Keratinocyte (primary cell): Measurements from ENCODE around the gene TLR9. TPM values are rescaled to one million over a fixed set of nuclear protein-coding genes. Genes with fewer than 3 reads are reported as not detected.
"Not testable (repeated sequence)": the region's sequence is repeated elsewhere in the genome, so short reads cannot be mapped to it uniquely, and the experiment has no call there.

Source experiments
- DNase-seq: peaks from one replicate; pipeline ENCODE4 v3.0.0-alpha.2; 2011; ENCODE audit warnings: low read depth, missing footprints, low spot score
- FAIRE-seq: peaks from 2 replicates; lab custom pipeline; 2011; peaks lifted over from hg19 to GRCh38; lab: Jason Lieb, UNC
- H2AFZ ChIP-seq: 2 replicates; pipeline ENCODE4 v1.6.0; 2012; ENCODE audit warnings: low read length, control low read depth, inconsistent platforms; ENCODE audit not compliant: control insufficient read depth
- H3K27ac ChIP-seq: 2 replicates; pipeline ENCODE4 v1.5.1; 2011; ENCODE audit warnings: low read length; ENCODE audit not compliant: control insufficient read depth, insufficient read depth
- H3K27me3 ChIP-seq: 3 replicates; pipeline ENCODE4 v1.6.0; 2011; ENCODE audit warnings: low read length; ENCODE audit not compliant: control insufficient read depth, insufficient read depth; ENCODE audit errors: extremely low read depth
- H3K36me3 ChIP-seq, 2 experiments: 2 replicates in 1 of 2; 3 replicates in 1 of 2; pipeline ENCODE4 v1.5.1; 2011; ENCODE audit warnings: low read length in 2 of 2, mild to moderate bottlenecking in 1 of 2; ENCODE audit not compliant: control insufficient read depth in 2 of 2, insufficient read depth in 2 of 2; ENCODE audit errors: extremely low read depth in 1 of 2
- H3K4me1 ChIP-seq: 3 replicates; pipeline ENCODE4 v1.5.1; 2011; ENCODE audit warnings: low read length; ENCODE audit not compliant: control insufficient read depth, insufficient read depth; ENCODE audit errors: extremely low read depth
- H3K4me2 ChIP-seq: 3 replicates; pipeline ENCODE4 v1.6.0; 2011; ENCODE audit warnings: low read depth, low read length; ENCODE audit not compliant: control insufficient read depth, insufficient read depth; ENCODE audit errors: extremely low read depth
- H3K4me3 ChIP-seq, 3 experiments: fragments of 200-600 bp in 1 of 3; sonication (generic) in 1 of 3; 2 replicates in 2 of 3; 3 replicates in 1 of 3; pipeline ENCODE4 v1.5.1; 2011 to 2016; ENCODE audit warnings: low read length in 3 of 3, mild to moderate bottlenecking in 3 of 3, control low read depth in 2 of 3, inconsistent platforms in 1 of 3, low read depth in 1 of 3, mixed read lengths in 1 of 3, mixed run types in 1 of 3, moderate library complexity in 1 of 3; ENCODE audit not compliant: control insufficient read depth in 2 of 3, insufficient read depth in 2 of 3; ENCODE audit errors: extremely low read depth in 1 of 3
- H3K79me2 ChIP-seq: 2 replicates; pipeline ENCODE4 v1.6.0; 2012; ENCODE audit warnings: low read length; ENCODE audit not compliant: control insufficient read depth, insufficient read depth
- H3K9ac ChIP-seq: 3 replicates; pipeline ENCODE4 v1.6.0; 2011; ENCODE audit warnings: low read length; ENCODE audit not compliant: control insufficient read depth, insufficient read depth; ENCODE audit errors: extremely low read depth
- H3K9me1 ChIP-seq: 3 replicates; pipeline ENCODE4 v1.6.0; 2011; ENCODE audit warnings: low read length; ENCODE audit not compliant: control insufficient read depth, insufficient read depth; ENCODE audit errors: extremely low read depth
- H3K9me3 ChIP-seq: 2 replicates; pipeline ENCODE4 v1.5.1; 2012; ENCODE audit warnings: low read depth, low read length; ENCODE audit not compliant: control insufficient read depth
- H4K20me1 ChIP-seq: 3 replicates; pipeline ENCODE4 v1.6.0; 2011; ENCODE audit warnings: low read length; ENCODE audit not compliant: control insufficient read depth, insufficient read depth; ENCODE audit errors: extremely low read depth
- CTCF ChIP-seq, 3 experiments: IDR thresholded peaks in 1 of 3; conservative IDR thresholded peaks in 1 of 3; optimal IDR thresholded peaks in 1 of 3; 2 replicates in 2 of 3; 3 replicates in 1 of 3; pipeline versions ENCODE3 to v1.5.1; 2011; ENCODE audit warnings: low read length in 3 of 3, mild to moderate bottlenecking in 3 of 3, moderate library complexity in 2 of 3, control low read depth in 1 of 3, inconsistent platforms in 1 of 3; ENCODE audit not compliant: insufficient read depth in 2 of 3; ENCODE audit errors: extremely low read depth in 1 of 3
- EZH2 ChIP-seq: IDR thresholded peaks from one replicate; pipeline ENCODE4 v1.6.1; 2012; ENCODE audit warnings: inconsistent platforms, mild to moderate bottlenecking, low read length, moderate library complexity
- dilution Hi-C: fragments of 300-500 bp; cut with MboI; formaldehyde crosslinking; loops from one replicate; pipeline ENCODE4 v1.7.0; 2020; ENCODE audit warnings: low sequenced_read_pairs; ENCODE audit not compliant: extremely low pct_ligation_motif_present
- polyA plus RNA-seq, 5 experiments: library from polyadenylated mRNA; depleted of rRNA in 3 of 5; stranded (reverse) in 3 of 5; stranded (forward) in 1 of 5; unstranded in 1 of 5; fragments of >200 nt; gene quantifications; 1 replicate in 1 of 5; 2 replicates in 3 of 5; 3 replicates in 1 of 5; pipeline versions ENCODE4 v1.2.1 to v1.2.3, GENCODE V29; 2011 to 2012; ENCODE audit warnings: missing spikeins in 2 of 5, low read depth in 1 of 5, low replicate concordance in 1 of 5

TLR9 gene
- polyA plus RNA-seq, 1 donor (not counting 4 experiments of a cell fraction or from before 2014, with no cell fraction given), result not detected

GRCh38 chr3:52178537-52178936 lies 46.9 kb downstream of the TLR9 start:
- Histone ChIP-seq H3K36me3 (no peaks in the 10 kb centered on the region), H3K27ac (no peak overlapping the region), H3K79me2 (no peaks in the 10 kb centered on the region), H2AFZ (no peak overlapping the region), H4K20me1 (no peaks in the 10 kb centered on the region), H3K9me1 (no peaks in the 10 kb centered on the region), H3K4me3 (no peak overlapping the region), H3K9ac (no peak overlapping the region), H3K4me1 (peaks cover 11% of the 10 kb centered on the region), H3K4me2 (no peak overlapping the region), H3K27me3 (no peaks in the 10 kb centered on the region), H3K9me3 (no peaks in the 10 kb centered on the region)
- dilution Hi-C loops, result no loop called here
- TF ChIP-seq CTCF (optimal IDR thresholded peaks at IDR 0.05 in 1 of 3, IDR thresholded peaks at IDR 0.05 in 1 of 3, conservative IDR thresholded peaks at IDR 0.05 in 1 of 3; ENCODE audit: extremely low read depth in 1 of 3, insufficient read depth in 2 of 3, low read length in 3 of 3) (no peak), EZH2 (no peak)
- DNase-seq, result no peak
- FAIRE-seq, result no peak

GRCh38 chr3:52178126-52178525 lies 47.3 kb downstream of the TLR9 start:
- H3K4me2 ChIP-seq, H4K20me1 ChIP-seq, H2AFZ ChIP-seq, H3K27ac ChIP-seq, H3K9ac ChIP-seq, H3K4me3 ChIP-seq, H3K9me1 ChIP-seq, H3K79me2 ChIP-seq, dilution Hi-C loops, H3K9me3 ChIP-seq, H3K36me3 ChIP-seq, FAIRE-seq, DNase-seq, H3K27me3 ChIP-seq: not testable (repeated sequence)
- H3K4me1 ChIP-seq, result peaks cover 11% of the 10 kb centered on the region

- no peak for TF ChIP-seq EZH2
- no peak for TF ChIP-seq CTCF (optimal IDR thresholded peaks at IDR 0.05 in 1 of 3, IDR thresholded peaks at IDR 0.05 in 1 of 3, conservative IDR thresholded peaks at IDR 0.05 in 1 of 3; ENCODE audit: extremely low read depth in 1 of 3, insufficient read depth in 2 of 3, low read length in 3 of 3)
- no peak for FAIRE-seq
Observed at GRCh38 chr3:52177701-52178042, 47.8 kb downstream of the TLR9 start.

More at GRCh38 chr3:52177701-52178042, 47.8 kb downstream of the TLR9 start:
- dilution Hi-C loops, result no loop called here
- Histone ChIP-seq H3K79me2 (no peaks in the 10 kb centered on the region), H3K27ac (no peak overlapping the region), H3K4me1 (peaks cover 11% of the 10 kb centered on the region), H4K20me1 (no peaks in the 10 kb centered on the region), H3K4me2 (no peak overlapping the region), H3K36me3 (no peaks in the 10 kb centered on the region), H3K9me1 (no peaks in the 10 kb centered on the region), H3K4me3 (no peak overlapping the region), H3K9me3 (no peaks in the 10 kb centered on the region), H2AFZ (no peak overlapping the region), H3K27me3 (no peaks in the 10 kb centered on the region), H3K9ac (no peak overlapping the region)
- no peak for DNase-seq
